ENCODE data around the gene TAF5. TPM values are rescaled to one million over a fixed set of nuclear protein-coding genes. Genes with fewer than 3 reads are reported as not detected.

TAF5 gene
- total RNA-seq, 4 donors from 2014 or later = 3.9 to 9.4 (median 7.0) TPM

- Histone ChIP-seq H3K4me3 (peak overlapping the region; percentile 78 to 97 (median 88)), H3K27me3 (no peaks in the 10 kb centered on the region), H3K4me1 (peaks cover 0 to 49% (median 21%) of the 10 kb centered on the region in 4 donors), H3K36me3 (peaks cover 0 to 40% (median 0%) of the 10 kb centered on the region in 3 donors), H3K27ac (peak overlapping the region; percentile 50 to 91 (median 88)), H3K9me3 (no peaks in the 10 kb centered on the region)
- 4 to 5% methylated on average over 11 of the region's 11 CpGs for WGBS, 2 donors
- TF ChIP-seq POLR2A (IDR thresholded peaks at IDR 0.05) (no peak), CTCF (IDR thresholded peaks at IDR 0.05) (no peak), EP300 (IDR thresholded peaks at IDR 0.05) (no peak)
- DNase-seq (ENCODE audit: low spot score in 2 of 2) = no peak
These were observed 27.9 kb downstream of the TAF5 start for GRCh38 chr10:103395754-103396066.

- H3K9me3 ChIP-seq = no peaks in the 10 kb centered on the region
- no peaks in the 10 kb centered on the region for H3K27me3 ChIP-seq
- H3K4me1 ChIP-seq = peaks cover 0 to 49% (median 21%) of the 10 kb centered on the region in 4 donors
- peak within 1 kb of the TSS; percentile 50 to 91 (median 88) for H3K27ac ChIP-seq
- TF ChIP-seq CTCF (IDR thresholded peaks at IDR 0.05) (peak in 1 of 5 experiments; percentile 25), EP300 (IDR thresholded peaks at IDR 0.05) (peak in 1 of 2 donors; percentile 82), POLR2A (IDR thresholded peaks at IDR 0.05) (peak in 1 of 2 donors; percentile 49)
- H3K4me3 ChIP-seq = peak within 1 kb of the TSS; percentile 78 to 97 (median 88)
- peak; percentile 94 to 98 for DNase-seq (ENCODE audit: low spot score in 2 of 2)
- peaks cover 0 to 40% (median 0%) of the 10 kb centered on the region in 3 donors for H3K36me3 ChIP-seq
- WGBS, 2 donors = 0 to 1% methylated on average over 50 to 56 of the region's 56 CpGs
These were observed 28.5 kb downstream of the TAF5 start, which contains the start of the genes ATP5MK and PDCD11 for GRCh38 chr10:103396067-103396788. ATP5MK (minus strand) TSS chr10:103396475; CDS start chr10:103392457, 4,018 bp downstream. PDCD11 (plus strand) TSS chr10:103396626; CDS start chr10:103398427, 1,801 bp downstream.

GRCh38 chr10:103396789-103397087 lies 29.0 kb downstream of the TAF5 start:
- H3K27ac ChIP-seq = peak overlapping the region in 3 of 4 donors; percentile 86 to 91 (median 91)

GRCh38 chr10:103397191-103397825 lies 29.5 kb downstream of the TAF5 start:
- Histone ChIP-seq H3K4me1 (peaks cover 0 to 49% (median 21%) of the 10 kb centered on the region in 4 donors), H3K9me3 (no peaks in the 10 kb centered on the region), H3K27ac (no peak overlapping the region), H3K4me3 (peak overlapping the region; percentile 78 to 97 (median 88)), H3K27me3 (no peaks in the 10 kb centered on the region), H3K36me3 (peaks cover 0 to 41% (median 5%) of the 10 kb centered on the region in 3 donors)
- DNase-seq (ENCODE audit: low spot score in 2 of 2) = no peak
- 53 to 60% methylated on average over 19 of the region's 19 CpGs for WGBS, 2 donors
- TF ChIP-seq EP300 (IDR thresholded peaks at IDR 0.05) = no peak
- no peak for TF ChIP-seq CTCF (IDR thresholded peaks at IDR 0.05)
- no peak for TF ChIP-seq POLR2A (IDR thresholded peaks at IDR 0.05)

More at GRCh38 chr10:103396789-103397087, 29.0 kb downstream of the TAF5 start:
- no peaks in the 10 kb centered on the region for H3K27me3 ChIP-seq
- no peaks in the 10 kb centered on the region for H3K9me3 ChIP-seq
- peaks cover 0 to 40% (median 0%) of the 10 kb centered on the region in 3 donors for H3K36me3 ChIP-seq
- TF ChIP-seq POLR2A (IDR thresholded peaks at IDR 0.05) (no peak), CTCF (IDR thresholded peaks at IDR 0.05) (peak in 1 of 5 experiments; percentile 4)
- peak overlapping the region; percentile 78 to 97 (median 88) for H3K4me3 ChIP-seq
- no peak for DNase-seq (ENCODE audit: low spot score in 2 of 2)
- WGBS, 2 donors = 0% methylated on average over 7 to 8 of the region's 8 CpGs
- H3K4me1 ChIP-seq = peaks cover 0 to 49% (median 21%) of the 10 kb centered on the region in 4 donors

GRCh38 chr10:103413564-103413963 lies 45.8 kb downstream of the TAF5 start:
- TF ChIP-seq EP300 (IDR thresholded peaks at IDR 0.05) (no peak), POLR2A (IDR thresholded peaks at IDR 0.05) (no peak), CTCF (IDR thresholded peaks at IDR 0.05) (no peak)
- peaks cover 0 to 99% (median 46%) of the 10 kb centered on the region in 3 donors for H3K36me3 ChIP-seq

More at GRCh38 chr10:103413564-103413963, 45.8 kb downstream of the TAF5 start:
- Histone ChIP-seq H3K27me3 (no peaks in the 10 kb centered on the region), H3K4me3 (no peak overlapping the region), H3K9me3 (no peaks in the 10 kb centered on the region), H3K27ac (no peak overlapping the region), H3K4me1 (no peaks in the 10 kb centered on the region)
- WGBS, 2 donors = 69 to 70% methylated on average over 2 of the region's 2 CpGs
- DNase-seq (ENCODE audit: low spot score in 2 of 2) = no peak

Measured in tibial nerve (tissue), 4 donors.